IPS DF 19.7 (cell line): ENCODE data around the gene ATG9A.

ENCODE experiments used
- DNase-seq: peaks from one replicate; pipeline ENCODE4 v3.0.0-alpha.2; 2013; ENCODE audit warnings: low read depth, low spot score

ATG9A gene

GRCh38 chr2:219252570-219252899 is 23.1 kb upstream of the ATG9A start:
- no peak for DNase-seq

- no peak for DNase-seq
Observed at GRCh38 chr2:219252084-219252483, 22.6 kb upstream of the ATG9A start.

GRCh38 chr2:219251656-219252055 is 22.2 kb upstream of the ATG9A start:
- DNase-seq, result no peak

- DNase-seq, result no peak
Observed at GRCh38 chr2:219250049-219250781, 20.8 kb upstream of the ATG9A start.

GRCh38 chr2:219249203-219249980 is 20.0 kb upstream of the ATG9A start:
- DNase-seq, result no peak

GRCh38 chr2:219248845-219249202 is 19.4 kb upstream of the ATG9A start:
- no peak for DNase-seq

GRCh38 chr2:219247678-219248642 is 18.5 kb upstream of the ATG9A start:
- DNase-seq, result no peak

GRCh38 chr2:219246559-219246958 is 17.1 kb upstream of the ATG9A start:
- no peak for DNase-seq

- DNase-seq, result no peak
Observed at GRCh38 chr2:219245899-219246230, 16.4 kb upstream of the ATG9A start.

- DNase-seq, result no peak
Observed at GRCh38 chr2:219245148-219245898, 15.9 kb upstream of the ATG9A start, which contains the start of the genes GLB1L and STK16. TSS of gene GLB1L (minus strand) at chr2:219245444. CDS start at chr2:219243573, 1,871 bp downstream. TSS of gene STK16 (plus strand) at chr2:219245479. CDS start at chr2:219246000, 521 bp downstream.

GRCh38 chr2:219244789-219245147 is 15.3 kb upstream of the ATG9A start:
- no peak for DNase-seq

GRCh38 chr2:219243291-219243761 is 13.9 kb upstream of the ATG9A start:
- DNase-seq, result no peak

- no peak for DNase-seq
Observed at GRCh38 chr2:219234331-219234730, 4.9 kb upstream of the ATG9A start.

- DNase-seq, result no peak
Observed at GRCh38 chr2:219230059-219230540, 664 bp upstream of the ATG9A start.

GRCh38 chr2:219228911-219229304 is 528 bp downstream of the ATG9A start:
- DNase-seq, result no peak

- DNase-seq, result no peak
Observed at GRCh38 chr2:219228041-219228910, 1.2 kb downstream of the ATG9A start.

GRCh38 chr2:219225350-219225749 is 4.1 kb downstream of the ATG9A start:
- DNase-seq, result no peak

GRCh38 chr2:219223831-219224610 is 5.4 kb downstream of the ATG9A start:
- DNase-seq, result no peak

GRCh38 chr2:219221957-219222518 is 7.4 kb downstream of the ATG9A start:
- DNase-seq, result no peak
